ENCODE data around the gene FLACC1.

DNA sequence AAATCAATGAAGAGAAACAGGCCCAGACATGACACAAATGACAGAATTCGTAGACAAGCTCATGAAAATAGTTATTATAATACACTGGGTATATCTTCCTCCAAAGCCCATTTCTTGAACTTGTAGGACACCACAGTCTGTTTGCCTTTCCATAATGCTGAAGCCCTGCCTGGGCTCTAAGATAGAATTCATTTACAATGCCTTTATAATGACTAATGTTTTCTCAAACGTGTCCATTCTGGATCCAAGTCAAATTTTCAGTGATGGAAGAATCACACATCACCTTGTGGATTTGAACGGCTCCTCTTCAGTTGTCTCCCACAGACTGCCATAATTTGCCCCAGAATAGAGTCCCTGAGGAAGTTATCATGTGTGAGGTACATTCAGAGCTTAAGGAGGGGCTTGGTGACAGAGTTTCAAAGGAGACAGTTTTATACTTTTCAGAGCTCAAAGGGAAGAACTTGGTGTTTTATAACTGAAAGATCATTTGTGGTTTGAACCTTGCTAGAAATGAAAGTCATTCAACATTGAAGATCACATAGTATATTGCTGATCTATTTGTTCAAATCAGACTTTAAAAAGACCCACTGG lies 58.6 kb downstream of the FLACC1 start:
- TF ChIP-seq, protein P1, sequence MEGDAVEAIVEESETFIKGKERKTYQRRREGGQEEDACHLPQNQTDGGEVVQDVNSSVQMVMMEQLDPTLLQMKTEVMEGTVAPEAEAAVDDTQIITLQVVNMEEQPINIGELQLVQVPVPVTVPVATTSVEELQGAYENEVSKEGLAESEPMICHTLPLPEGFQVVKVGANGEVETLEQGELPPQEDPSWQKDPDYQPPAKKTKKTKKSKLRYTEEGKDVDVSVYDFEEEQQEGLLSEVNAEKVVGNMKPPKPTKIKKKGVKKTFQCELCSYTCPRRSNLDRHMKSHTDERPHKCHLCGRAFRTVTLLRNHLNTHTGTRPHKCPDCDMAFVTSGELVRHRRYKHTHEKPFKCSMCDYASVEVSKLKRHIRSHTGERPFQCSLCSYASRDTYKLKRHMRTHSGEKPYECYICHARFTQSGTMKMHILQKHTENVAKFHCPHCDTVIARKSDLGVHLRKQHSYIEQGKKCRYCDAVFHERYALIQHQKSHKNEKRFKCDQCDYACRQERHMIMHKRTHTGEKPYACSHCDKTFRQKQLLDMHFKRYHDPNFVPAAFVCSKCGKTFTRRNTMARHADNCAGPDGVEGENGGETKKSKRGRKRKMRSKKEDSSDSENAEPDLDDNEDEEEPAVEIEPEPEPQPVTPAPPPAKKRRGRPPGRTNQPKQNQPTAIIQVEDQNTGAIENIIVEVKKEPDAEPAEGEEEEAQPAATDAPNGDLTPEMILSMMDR (IDR thresholded peaks at IDR 0.05 in 2 of 3, conservative IDR thresholded peaks at IDR 0.05 in 1 of 3; ENCODE audit: insufficient read depth in 2 of 3, low read depth in 1 of 3, low read length in 3 of 3), result no peak
- TF ChIP-seq MCM3 (IDR thresholded peaks at IDR 0.05), result no peak
- no peak for TF ChIP-seq ZNF146 (CRISPR knock-in tag; IDR thresholded peaks at IDR 0.05; ENCODE audit: unreplicated experiment)
- TF ChIP-seq ZBTB7A (IDR thresholded peaks at IDR 0.05; ENCODE audit: borderline replicate concordance, control insufficient read depth, low read depth, low read length), result no peak
- TF ChIP-seq, protein P2, sequence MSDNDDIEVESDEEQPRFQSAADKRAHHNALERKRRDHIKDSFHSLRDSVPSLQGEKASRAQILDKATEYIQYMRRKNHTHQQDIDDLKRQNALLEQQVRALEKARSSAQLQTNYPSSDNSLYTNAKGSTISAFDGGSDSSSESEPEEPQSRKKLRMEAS (CRISPR knock-in tag; IDR thresholded peaks at IDR 0.05), result no peak
- TF ChIP-seq CTBP1 (IDR thresholded peaks at IDR 0.05; ENCODE audit: borderline replicate concordance), result no peak
- no peak for TF ChIP-seq MECOM (CRISPR knock-in tag; IDR thresholded peaks at IDR 0.05)
